ENCODE results near the gene PITPNM2. TPM values are rescaled to one million over a fixed set of nuclear protein-coding genes. Genes with fewer than 3 reads are reported as not detected.

The PITPNM2 gene
- total and polyA plus RNA-seq, 2 donors (not counting 1 experiment from before 2014, with no cell fraction given) = 2.2 to 6.6 TPM

- Histone ChIP-seq H3K27ac (ENCODE audit: insufficient read depth, low read length) (no peak overlapping the region), H3K79me2 (ENCODE audit: control insufficient read depth, insufficient read depth, low read length) (peaks cover 2% of the 10 kb centered on the region), H3K9me3 (ENCODE audit: control insufficient read depth, insufficient read depth, low read depth, low read length) (no peaks in the 10 kb centered on the region), H2AFZ (ENCODE audit: low read length) (no peak overlapping the region), H4K20me1 (ENCODE audit: control insufficient read depth, extremely low read depth, insufficient read depth, low read length) (no peaks in the 10 kb centered on the region), H3K36me3 (ENCODE audit: control insufficient read depth, insufficient read depth, low read length) (peaks cover 8% of the 10 kb centered on the region), H3K4me1 (ENCODE audit: control insufficient read depth, extremely low read depth, insufficient read depth, low read length) (no peaks in the 10 kb centered on the region), H3K9ac (ENCODE audit: insufficient read depth, low read length) (no peak overlapping the region), H3K4me3 (replicated peaks in 1 of 4; ENCODE audit: control extremely low read depth in 1 of 4, insufficient read depth in 1 of 4, low read depth in 3 of 4, low read length in 4 of 4) (no peak overlapping the region), H3K27me3 (ENCODE audit: control insufficient read depth, insufficient read depth, low read length) (no peaks in the 10 kb centered on the region), H3K4me2 (ENCODE audit: extremely low read depth, insufficient read depth, low read length) (no peak overlapping the region)
- no peak for DNase-seq (ENCODE audit: low read depth in 2 of 2)
- TF ChIP-seq CTCF (conservative IDR thresholded peaks at IDR 0.05 in 1 of 2, IDR thresholded peaks at IDR 0.05 in 1 of 2; ENCODE audit: low read depth in 1 of 2, low read length in 2 of 2) = no peak
- no peak for TF ChIP-seq EZH2 (IDR thresholded peaks at IDR 0.05; ENCODE audit: low read length, missing control alignments)
Observed at GRCh38 chr12:123108682-123109066, 42.2 kb downstream of the PITPNM2 start.

DNA sequence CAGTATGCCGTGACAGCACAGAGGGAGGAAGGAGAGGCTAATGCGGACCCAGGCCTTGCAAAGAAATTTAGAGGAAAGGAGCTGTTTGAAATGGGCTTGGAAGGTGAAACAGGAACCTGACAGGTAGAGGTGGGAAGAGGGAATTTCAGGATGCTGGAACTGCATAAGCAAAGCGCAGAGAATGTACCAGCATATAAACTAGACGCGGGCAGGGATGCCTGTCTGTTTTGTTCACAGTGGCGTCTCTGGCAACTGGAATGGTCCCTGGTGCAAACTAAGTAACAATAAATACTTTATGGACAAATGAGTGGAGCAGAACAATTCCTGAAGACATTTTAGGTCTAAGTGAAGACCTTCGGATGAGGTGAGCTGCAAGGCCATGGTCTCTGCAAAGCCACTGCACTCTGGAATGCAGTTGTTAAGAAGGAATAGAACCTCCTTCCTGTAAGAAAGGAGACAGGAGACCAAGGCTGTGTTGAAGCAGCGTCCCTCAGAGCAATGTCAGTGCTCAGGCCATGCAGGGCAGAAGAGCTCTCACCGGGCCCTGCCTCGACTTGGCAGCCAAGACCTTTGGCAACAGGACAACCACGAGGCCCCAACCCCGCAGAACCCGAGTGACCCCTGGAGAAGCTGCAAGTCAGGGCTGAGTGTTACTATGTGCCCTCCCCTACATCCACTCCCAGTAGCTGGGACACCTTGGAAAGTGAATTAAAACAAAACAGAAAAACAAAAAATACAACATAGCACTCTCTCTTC, 42.8 kb downstream of the PITPNM2 start:
- Histone ChIP-seq H3K4me2 (ENCODE audit: extremely low read depth, insufficient read depth, low read length) (no peak overlapping the region), H2AFZ (ENCODE audit: low read length) (no peak overlapping the region), H3K27ac (ENCODE audit: insufficient read depth, low read length) (no peak overlapping the region), H3K79me2 (ENCODE audit: control insufficient read depth, insufficient read depth, low read length) (peaks cover 1% of the 10 kb centered on the region), H3K4me1 (ENCODE audit: control insufficient read depth, extremely low read depth, insufficient read depth, low read length) (no peaks in the 10 kb centered on the region), H3K4me3 (replicated peaks in 1 of 4; ENCODE audit: control extremely low read depth in 1 of 4, insufficient read depth in 1 of 4, low read depth in 3 of 4, low read length in 4 of 4) (no peak overlapping the region), H3K36me3 (ENCODE audit: control insufficient read depth, insufficient read depth, low read length) (peaks cover 8% of the 10 kb centered on the region), H4K20me1 (ENCODE audit: control insufficient read depth, extremely low read depth, insufficient read depth, low read length) (no peaks in the 10 kb centered on the region), H3K9ac (ENCODE audit: insufficient read depth, low read length) (no peak overlapping the region), H3K27me3 (ENCODE audit: control insufficient read depth, insufficient read depth, low read length) (no peaks in the 10 kb centered on the region), H3K9me3 (ENCODE audit: control insufficient read depth, insufficient read depth, low read depth, low read length) (no peaks in the 10 kb centered on the region)
- no peak for TF ChIP-seq EZH2 (IDR thresholded peaks at IDR 0.05; ENCODE audit: low read length, missing control alignments)
- no peak for TF ChIP-seq CTCF (conservative IDR thresholded peaks at IDR 0.05 in 1 of 2, IDR thresholded peaks at IDR 0.05 in 1 of 2; ENCODE audit: low read depth in 1 of 2, low read length in 2 of 2)
- DNase-seq (ENCODE audit: low read depth in 2 of 2) = no peak

- Histone ChIP-seq H3K4me2 (ENCODE audit: extremely low read depth, insufficient read depth, low read length) (no peak overlapping the region), H2AFZ (ENCODE audit: low read length) (no peak overlapping the region), H3K36me3 (ENCODE audit: control insufficient read depth, insufficient read depth, low read length) (peaks cover 8% of the 10 kb centered on the region)
Observed at GRCh38 chr12:123106640-123107359, 44.1 kb downstream of the PITPNM2 start.

More at GRCh38 chr12:123106640-123107359, 44.1 kb downstream of the PITPNM2 start:
- Histone ChIP-seq H4K20me1 (ENCODE audit: control insufficient read depth, extremely low read depth, insufficient read depth, low read length) (no peaks in the 10 kb centered on the region), H3K4me3 (replicated peaks in 1 of 4; ENCODE audit: control extremely low read depth in 1 of 4, insufficient read depth in 1 of 4, low read depth in 3 of 4, low read length in 4 of 4) (no peak overlapping the region), H3K79me2 (ENCODE audit: control insufficient read depth, insufficient read depth, low read length) (no peaks in the 10 kb centered on the region), H3K27ac (ENCODE audit: insufficient read depth, low read length) (no peak overlapping the region), H3K9ac (ENCODE audit: insufficient read depth, low read length) (no peak overlapping the region), H3K4me1 (ENCODE audit: control insufficient read depth, extremely low read depth, insufficient read depth, low read length) (peaks cover 3% of the 10 kb centered on the region), H3K9me3 (ENCODE audit: control insufficient read depth, insufficient read depth, low read depth, low read length) (no peaks in the 10 kb centered on the region), H3K27me3 (ENCODE audit: control insufficient read depth, insufficient read depth, low read length) (no peaks in the 10 kb centered on the region)
- TF ChIP-seq EZH2 (IDR thresholded peaks at IDR 0.05; ENCODE audit: low read length, missing control alignments) (no peak), CTCF (conservative IDR thresholded peaks at IDR 0.05 in 1 of 2, IDR thresholded peaks at IDR 0.05 in 1 of 2; ENCODE audit: low read depth in 1 of 2, low read length in 2 of 2) (no peak)
- DNase-seq (ENCODE audit: low read depth in 2 of 2) = no peak

Data from fibroblast of lung (primary cell).